Measurements from ENCODE around the gene SMIM8.

GRCh38 chr6:87276624-87277023 lies 45.8 kb upstream of the SMIM8 start:
- TF ChIP-seq CTCF (optimal IDR thresholded peaks at IDR 0.05 in 1 of 3, IDR thresholded peaks at IDR 0.05 in 1 of 3, conservative IDR thresholded peaks at IDR 0.05 in 1 of 3; ENCODE audit: extremely low read depth in 1 of 3, insufficient read depth in 2 of 3, low read length in 3 of 3) (no peak), EZH2 (IDR thresholded peaks at IDR 0.05; ENCODE audit: low read length) (no peak)
